GM12878 (cell line): ENCODE measurements around the gene PTPRD. TPM values are rescaled to one million over a fixed set of nuclear protein-coding genes. Genes with fewer than 3 reads are reported as not detected.

Experiments
- ATAC-seq: fragments of 200-7000 bp; cut with Tn5 transposase; 3 replicates; pipeline ENCODE4 v1.9.1; 2020; ENCODE audit warnings: mild to moderate bottlenecking, moderate library complexity
- BruUV-seq: library from RNA; stranded (reverse); fragments of 400-500 nt; replicated peaks from 2 replicates; lab custom pipeline; 2021; lab: Mats Ljungman, UMichigan
- CTCF ChIA-PET: fragments of 300-600 bp; sonication (Branson Sonifier 250); formaldehyde crosslinking; extraction: SDS; loops from one replicate; lab custom pipeline; 2021; ENCODE audit warnings: inconsistent platforms; lab: Yijun Ruan, JAX
- POLR2A ChIA-PET: fragments of 350-600 bp; formaldehyde crosslinking; extraction: SDS; loops from one replicate; lab custom pipeline; 2021; ENCODE audit warnings: inconsistent platforms; lab: Charles Lee
- RAD21 ChIA-PET: fragments of 300-600 bp; sonication (Branson Sonifier 250); formaldehyde crosslinking; loops from one replicate; lab custom pipeline; 2023; ENCODE audit warnings: antibody characterized with exemption; ENCODE audit not compliant: unreplicated experiment; lab: Charles Lee
- SMC1A ChIA-PET: fragments of 300-600 bp; sonication (Branson Sonifier 250); formaldehyde crosslinking; loops from one replicate; lab custom pipeline; 2023; ENCODE audit not compliant: unreplicated experiment, uncharacterized antibody; lab: Charles Lee
- DNase-seq: peaks from one replicate; pipeline ENCODE4 v3.0.0-alpha.2; 2011; ENCODE audit warnings: low read depth, low spot score
- FAIRE-seq: peaks from 3 replicates; lab custom pipeline; 2011; peaks lifted over from hg19 to GRCh38; lab: Jason Lieb, UNC
- H2AFZ ChIP-seq: 2 replicates; pipeline ENCODE4 v1.6.0; 2011; ENCODE audit warnings: low read depth, low read length, control low read depth; ENCODE audit not compliant: control insufficient read depth
- H3K27ac ChIP-seq: 2 replicates; pipeline ENCODE4 v1.5.1; 2011; ENCODE audit warnings: control low read depth; ENCODE audit not compliant: control insufficient read depth, insufficient read depth
- H3K27me3 ChIP-seq, 2 experiments: replicated peaks in 1 of 2; 2 replicates each; pipeline versions ENCODE4 v1.6.0 to v1.6.1; 2011; ENCODE audit warnings: low read length in 1 of 2; ENCODE audit not compliant: control insufficient read depth in 2 of 2, insufficient read depth in 2 of 2
- H3K36me3 ChIP-seq, 2 experiments: 2 replicates each; pipeline ENCODE4 v1.5.1; 2011; ENCODE audit warnings: low read length in 1 of 2; ENCODE audit not compliant: control insufficient read depth in 2 of 2, insufficient read depth in 2 of 2
- H3K4me1 ChIP-seq: 2 replicates; pipeline ENCODE4 v1.6.1; 2011; ENCODE audit warnings: mild to moderate bottlenecking, low read length, moderate library complexity, mixed read lengths; ENCODE audit not compliant: control insufficient read depth, insufficient read depth
- H3K4me2 ChIP-seq: 2 replicates; pipeline ENCODE4 v1.6.0; 2011; ENCODE audit warnings: control low read depth; ENCODE audit not compliant: control insufficient read depth, insufficient read depth
- H3K4me3 ChIP-seq: fragments of 200-600 bp; sonication (generic); 2 replicates; pipeline ENCODE4 v1.5.1; 2016
- H3K79me2 ChIP-seq: 2 replicates; pipeline ENCODE4 v1.6.0; 2011; ENCODE audit warnings: low read length; ENCODE audit not compliant: control insufficient read depth, insufficient read depth
- H3K9ac ChIP-seq: 2 replicates; pipeline ENCODE4 v1.8.0; 2011; ENCODE audit warnings: low read length, control low read depth, mixed read lengths; ENCODE audit not compliant: control insufficient read depth, insufficient read depth
- H3K9me3 ChIP-seq: replicated peaks from 3 replicates; pipeline ENCODE4 v1.5.1; 2011; ENCODE audit warnings: mild to moderate bottlenecking, low read length; ENCODE audit not compliant: control insufficient read depth, insufficient read depth
- H4K20me1 ChIP-seq: 2 replicates; pipeline ENCODE4 v1.6.0; 2011; ENCODE audit not compliant: control insufficient read depth, insufficient read depth
- CEBPZ ChIP-seq: fragments of 150-350 bp; IDR thresholded peaks from 2 replicates; pipeline ENCODE4 v1.6.1; 2016; ENCODE audit warnings: low read depth, low read length
- EED ChIP-seq: sonication (generic); IDR thresholded peaks from 2 replicates; pipeline ENCODE4 v1.6.1; 2016; ENCODE audit warnings: antibody characterized with exemption, low read depth
- KLF5 ChIP-seq: fragments of 450-650 bp; IDR thresholded peaks from 2 replicates; pipeline ENCODE4 v1.6.1; 2014; ENCODE audit warnings: mild to moderate bottlenecking; ENCODE audit not compliant: partially characterized antibody
- MAX ChIP-seq: IDR thresholded peaks from 2 replicates; pipeline ENCODE4 v1.6.1; 2012; ENCODE audit warnings: low read depth, low read length, improper control_type of control experiment
- RUNX3 ChIP-seq: IDR thresholded peaks from 2 replicates; pipeline ENCODE4 v1.6.1; 2012; ENCODE audit warnings: low read length, inconsistent platforms
- STAT3 ChIP-seq: IDR thresholded peaks from 2 replicates; pipeline ENCODE4 v1.6.1; 2011; ENCODE audit warnings: low read depth, low read length, improper control_type of control experiment
- TARDBP ChIP-seq: IDR thresholded peaks from 2 replicates; pipeline ENCODE4 v1.6.1; 2016; ENCODE audit warnings: borderline replicate concordance
- ZBTB33 ChIP-seq: fragments of 450-650 bp; IDR thresholded peaks from 2 replicates; pipeline ENCODE4 v1.6.1; 2017; ENCODE audit warnings: mild to moderate bottlenecking
- WGBS: methylation state at CpG from one replicate; pipeline ENCODE4 v1.1.6; 2016; ENCODE audit warnings: low lambda C conversion rate; ENCODE audit not compliant: insufficient replicate concordance, insufficient coverage; ENCODE audit errors: missing lambda C conversion rate; 5-methylcytosine and 5-hydroxymethylcytosine counted together
- in situ Hi-C: fragments of 300-500 bp; cut with MboI; formaldehyde crosslinking; loops from 9 replicates; pipeline ENCODE4 v1.14.3; 2018; ENCODE audit warnings: mixed read lengths
- intact Hi-C: fragments of 100-400 bp; cut with micrococcal nuclease; formaldehyde crosslinking; loops from one replicate; pipeline ENCODE4 v1.14.2; 2022; ENCODE audit not compliant: unreplicated experiment
- polyA plus RNA-seq, 11 experiments: library from polyadenylated mRNA; depleted of rRNA in 4 of 11; unstranded in 6 of 11; stranded (reverse) in 5 of 11; fragments of >200 nt; fragmentation: Nextera tagmentation in 4 of 11; fragmentation: Illumina TruSeq in 1 of 11; extraction: Ambion mirVana in 4 of 11; extraction: Trizol in 1 of 11; gene quantifications; 1 replicate in 1 of 11; 2 replicates in 10 of 11; pipeline versions ENCODE4 v1.2.1 to v1.2.3, GENCODE V29; 2011 to 2016; ENCODE audit warnings: inconsistent platforms in 2 of 11, missing spikeins in 2 of 11, low read depth in 1 of 11
- total RNA-seq, 4 experiments: library from RNA; depleted of rRNA in 3 of 4; stranded (reverse); fragments of >200 nt in 3 of 4; fragmentation: Illumina TruSeq in 1 of 4; extraction: Trizol in 1 of 4; gene quantifications; 2 replicates each; pipeline versions ENCODE4 v1.2.1 to v1.2.3, GENCODE V29; 2013 to 2021

PTPRD gene
- total and polyA plus RNA-seq, 10 of the 15 experiments (the other 5 are each of a cell fraction or from before 2014, with no cell fraction given) = under 0.01 to 0.05 (median 0.01) TPM; not detected in 7

DNA sequence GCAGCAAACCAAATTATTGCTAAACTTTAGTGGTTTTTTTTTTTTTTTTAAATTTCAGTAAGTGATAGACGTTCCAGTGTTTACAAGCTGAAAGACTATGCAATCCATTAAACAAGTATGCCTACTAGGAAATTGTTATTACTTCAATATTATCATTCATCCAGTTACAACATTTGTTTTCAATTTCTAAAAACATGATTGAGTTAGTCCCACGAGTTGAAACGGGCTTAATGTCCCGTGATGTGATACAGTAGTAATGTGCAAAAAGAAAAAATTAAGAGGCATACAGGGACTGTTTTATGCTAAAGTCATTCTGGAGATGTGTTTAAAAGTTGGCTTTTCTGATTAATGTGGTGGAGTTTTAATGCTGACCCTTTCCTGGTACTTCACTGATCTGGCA is 2262.9 kb downstream of the PTPRD start:
- ATAC-seq (no peak), DNase-seq (no peak), FAIRE-seq (no peak)
- CTCF ChIA-PET = no interaction called here
- no peaks in the 10 kb centered on the region for H3K36me3 ChIP-seq
- intact Hi-C loops (no loop called here), in situ Hi-C loops (no loop called here)
- H3K4me2 ChIP-seq = no peak overlapping the region
- no peaks in the 10 kb centered on the region for H3K79me2 ChIP-seq
- H4K20me1 ChIP-seq = no peaks in the 10 kb centered on the region
- SMC1A ChIA-PET = no interaction called here
- POLR2A ChIA-PET = no interaction called here
- WGBS = 28% methylated on average over 4 of the region's 4 CpGs
- no peak overlapping the region for H2AFZ ChIP-seq
- no TSS peak for BruUV-seq
- no peaks in the 10 kb centered on the region; a peak in 1 of 4 replicates for H3K27me3 ChIP-seq
- no peaks in the 10 kb centered on the region for H3K9me3 ChIP-seq
- TF ChIP-seq ZBTB33 (no peak), RUNX3 (no peak), STAT3 (no peak), KLF5 (no peak), MAX (no peak), CEBPZ (no peak), TARDBP (no peak), EED (no peak)
- no peak overlapping the region for H3K4me3 ChIP-seq
- no peak overlapping the region for H3K9ac ChIP-seq
- RAD21 ChIA-PET = no interaction called here
- H3K27ac ChIP-seq = no peak overlapping the region
- H3K4me1 ChIP-seq = no peaks in the 10 kb centered on the region
